A549 (cell line): ENCODE measurements around the gene HOXC12.

ENCODE experiments used
- BCL3 ChIP-seq: fragments of >200 bp; sonication (Bioruptor Twin); formaldehyde crosslinking; IDR thresholded peaks from 3 replicates; pipeline ENCODE4 v1.6.1; 2016
- CTCF ChIP-seq: fragments of >200 bp; sonication (Bioruptor Twin); formaldehyde crosslinking; IDR thresholded peaks from 3 replicates; pipeline ENCODE4 v1.5.1; 2016
- EHF ChIP-seq: fragments of 250-450 bp; sonication (Bioruptor Pico); IDR thresholded peaks from 2 replicates; pipeline ENCODE4 v1.5.0; 2020; ENCODE audit warnings: mild to moderate bottlenecking
- EP300 ChIP-seq, 2 experiments: fragments of >200 bp; sonication (Bioruptor Twin); formaldehyde crosslinking; IDR thresholded peaks; 2 replicates in 1 of 2; 3 replicates in 1 of 2; pipeline ENCODE4 v1.6.1; 2016 to 2017
- JUN ChIP-seq, 2 experiments: fragments of >200 bp; sonication (Bioruptor Twin); formaldehyde crosslinking; IDR thresholded peaks; 2 replicates in 1 of 2; 3 replicates in 1 of 2; pipeline ENCODE4 v1.6.1; 2016 to 2017
- MAX ChIP-seq: IDR thresholded peaks from 2 replicates; pipeline ENCODE4 v1.6.1; 2012
- MYC ChIP-seq: IDR thresholded peaks from 2 replicates; pipeline ENCODE4 v1.6.1; 2012; ENCODE audit warnings: mild to moderate bottlenecking, inconsistent platforms, low read length, improper control_type of control experiment, borderline replicate concordance
- POLR2A ChIP-seq: IDR thresholded peaks from 2 replicates; pipeline ENCODE4 v1.6.1; 2012; ENCODE audit warnings: mild to moderate bottlenecking, low read length
- REST ChIP-seq: fragments of 200-600 bp; sonication (generic); IDR thresholded peaks from 2 replicates; pipeline ENCODE4 v1.6.1; 2016; ENCODE audit warnings: antibody characterized with exemption, mild to moderate bottlenecking, moderate library complexity
- USF2 ChIP-seq: fragments of 450-650 bp; IDR thresholded peaks from 2 replicates; pipeline ENCODE4 v1.6.1; 2014; ENCODE audit warnings: antibody characterized with exemption

- TF ChIP-seq CTCF (no peak), JUN (IDR thresholded peaks at IDR 0.05) (no peak), MYC (no peak), POLR2A (no peak), EHF (no peak), BCL3 (no peak), USF2 (no peak), MAX (no peak), EP300 (IDR thresholded peaks at IDR 0.05) (no peak), REST (no peak)
Observed at GRCh38 chr12:53959314-53959713, 4.6 kb downstream of the HOXC12 start.
